IPS DF 6.9 (cell line): Measurements from ENCODE around the gene FRA10AC1.

ENCODE experiments used
- DNase-seq: peaks from one replicate; pipeline ENCODE4 v3.0.0-alpha.2; 2013; ENCODE audit warnings: low read depth, low spot score
- H3K27ac ChIP-seq: one replicate; pipeline ENCODE4 v1.5.1; 2013; ENCODE audit warnings: low read length, control low read depth
- H3K27me3 ChIP-seq: 2 replicates; pipeline ENCODE4 v1.6.1; 2013; ENCODE audit warnings: mild to moderate bottlenecking, low read length; ENCODE audit not compliant: control insufficient read depth, insufficient read depth
- H3K36me3 ChIP-seq: 2 replicates; pipeline ENCODE4 v1.6.1; 2013; ENCODE audit warnings: low read length; ENCODE audit not compliant: control insufficient read depth, insufficient read depth
- H3K4me1 ChIP-seq: 2 replicates; pipeline ENCODE4 v1.6.1; 2013; ENCODE audit warnings: low read length; ENCODE audit not compliant: control insufficient read depth, insufficient read depth
- H3K4me3 ChIP-seq: 2 replicates; pipeline ENCODE4 v1.5.1; 2013; ENCODE audit warnings: mild to moderate bottlenecking, low read length
- H3K9me3 ChIP-seq: 2 replicates; pipeline ENCODE4 v1.6.1; 2013; ENCODE audit warnings: low read length, inconsistent platforms; ENCODE audit not compliant: control insufficient read depth, insufficient read depth
- WGBS: extraction: QIAGEN DNeasy Blood & Tissue Kit; methylation state at CpG from one replicate; pipeline ENCODE4 v1.1.7; 2013; ENCODE audit warnings: mixed read lengths, missing lambda C conversion rate; ENCODE audit not compliant: insufficient read length, insufficient coverage; 5-methylcytosine and 5-hydroxymethylcytosine counted together

FRA10AC1 gene

GRCh38 chr10:93702210-93703001 lies at the start of gene FRA10AC1:
TSS of gene FRA10AC1 (minus strand) at chr10:93702592. CDS start at chr10:93700106, 2,486 bp downstream.
- Histone ChIP-seq H3K36me3 (peaks cover 2% of the 10 kb centered on the region; the same call in 1 of the 2 replicates), H3K27me3 (no peaks in the 10 kb centered on the region), H3K4me1 (no peaks in the 10 kb centered on the region), H3K27ac (no peak within 1 kb of the TSS), H3K4me3 (peak within 1 kb of the TSS; percentile 52; the same call in 1 of the 2 replicates), H3K9me3 (no peaks in the 10 kb centered on the region)
- DNase-seq: peak; percentile 75
- no CpG with 5 or more reads among the region's 52 CpGs for WGBS

- H3K27ac ChIP-seq: no peak overlapping the region
- H3K4me1 ChIP-seq: peaks cover 9% of the 10 kb centered on the region
- no peak for DNase-seq
- H3K9me3 ChIP-seq: no peaks in the 10 kb centered on the region
- no CpG with 5 or more reads among the region's 5 CpGs for WGBS
- H3K4me3 ChIP-seq: no peak overlapping the region
- H3K27me3 ChIP-seq: no peaks in the 10 kb centered on the region
- H3K36me3 ChIP-seq: no peaks in the 10 kb centered on the region
Measured at GRCh38 chr10:93751832-93752231, 49.4 kb upstream of the FRA10AC1 start.

- Histone ChIP-seq H3K36me3 (no peaks in the 10 kb centered on the region), H3K27ac (no peak overlapping the region), H3K4me3 (no peak overlapping the region), H3K27me3 (no peaks in the 10 kb centered on the region), H3K4me1 (peaks cover 9% of the 10 kb centered on the region), H3K9me3 (no peaks in the 10 kb centered on the region)
- no CpG with 5 or more reads among the region's 7 CpGs for WGBS
- no peak for DNase-seq
Measured at GRCh38 chr10:93751124-93751523, 48.7 kb upstream of the FRA10AC1 start.

GRCh38 chr10:93749218-93749799 lies 46.9 kb upstream of the FRA10AC1 start:
- DNase-seq: peak; percentile 37
- peak overlapping the region; percentile 6 for H3K27ac ChIP-seq
- no CpG with 5 or more reads among the region's 5 CpGs for WGBS
- peaks cover 9% of the 10 kb centered on the region for H3K4me1 ChIP-seq
- no peaks in the 10 kb centered on the region for H3K27me3 ChIP-seq
- no peaks in the 10 kb centered on the region for H3K36me3 ChIP-seq
- H3K4me3 ChIP-seq: no peak overlapping the region
- H3K9me3 ChIP-seq: no peaks in the 10 kb centered on the region

- Histone ChIP-seq H3K4me1 (peaks cover 9% of the 10 kb centered on the region; the same call in 1 of the 2 replicates), H3K36me3 (no peaks in the 10 kb centered on the region), H3K9me3 (no peaks in the 10 kb centered on the region), H3K27me3 (no peaks in the 10 kb centered on the region), H3K27ac (no peak overlapping the region), H3K4me3 (no peak overlapping the region)
- DNase-seq: peak; percentile 41
- no CpG with 5 or more reads among the region's 4 CpGs for WGBS
Measured at GRCh38 chr10:93746844-93747284, 44.5 kb upstream of the FRA10AC1 start.

GRCh38 chr10:93745408-93746065 lies 43.1 kb upstream of the FRA10AC1 start:
- peaks cover 6% of the 10 kb centered on the region; the same call in 1 of the 2 replicates for H3K4me1 ChIP-seq
- WGBS: no CpG with 5 or more reads among the region's 9 CpGs
- DNase-seq: no peak

GRCh38 chr10:93742633-93743349 lies 40.4 kb upstream of the FRA10AC1 start:
- no peaks in the 10 kb centered on the region for H3K27me3 ChIP-seq
- no peaks in the 10 kb centered on the region for H3K36me3 ChIP-seq
- no CpG with 5 or more reads among the region's 8 CpGs for WGBS
- DNase-seq: no peak
- H3K4me3 ChIP-seq: no peak overlapping the region
- no peak overlapping the region for H3K27ac ChIP-seq
- no peaks in the 10 kb centered on the region for H3K9me3 ChIP-seq
- H3K4me1 ChIP-seq: peaks cover 2% of the 10 kb centered on the region; the same call in 1 of the 2 replicates

More at GRCh38 chr10:93745408-93746065, 43.1 kb upstream of the FRA10AC1 start:
- no peaks in the 10 kb centered on the region for H3K9me3 ChIP-seq
- no peaks in the 10 kb centered on the region for H3K36me3 ChIP-seq
- no peak overlapping the region for H3K27ac ChIP-seq
- no peak overlapping the region for H3K4me3 ChIP-seq
- H3K27me3 ChIP-seq: no peaks in the 10 kb centered on the region

- H3K36me3 ChIP-seq: no peaks in the 10 kb centered on the region
- no peaks in the 10 kb centered on the region for H3K27me3 ChIP-seq
- no peaks in the 10 kb centered on the region for H3K4me1 ChIP-seq
- no peak overlapping the region for H3K27ac ChIP-seq
- no peak overlapping the region for H3K4me3 ChIP-seq
- no CpG with 5 or more reads among the region's 3 CpGs for WGBS
- no peak for DNase-seq
- H3K9me3 ChIP-seq: no peaks in the 10 kb centered on the region
Measured at GRCh38 chr10:93741367-93741766, 39.0 kb upstream of the FRA10AC1 start.

- Histone ChIP-seq H3K4me1 (no peaks in the 10 kb centered on the region), H3K27ac (no peak overlapping the region), H3K9me3 (no peaks in the 10 kb centered on the region; the same call in 1 of the 2 replicates), H3K4me3 (no peak overlapping the region), H3K27me3 (no peaks in the 10 kb centered on the region), H3K36me3 (no peaks in the 10 kb centered on the region)
- no CpG with 5 or more reads among the region's 1 CpG for WGBS
- no peak for DNase-seq
Measured at GRCh38 chr10:93726024-93726423, 23.6 kb upstream of the FRA10AC1 start.

- Histone ChIP-seq H3K4me3 (no peak overlapping the region), H3K36me3 (no peaks in the 10 kb centered on the region), H3K27ac (no peak overlapping the region), H3K4me1 (peaks cover 4% of the 10 kb centered on the region; the same call in 1 of the 2 replicates), H3K9me3 (no peaks in the 10 kb centered on the region; the same call in 1 of the 2 replicates), H3K27me3 (no peaks in the 10 kb centered on the region)
- DNase-seq: no peak
- no CpG with 5 or more reads among the region's 2 CpGs for WGBS
Measured at GRCh38 chr10:93723153-93723552, 20.8 kb upstream of the FRA10AC1 start.
